Measurements from ENCODE around the gene HDHD3.

HDHD3 gene

DNA sequence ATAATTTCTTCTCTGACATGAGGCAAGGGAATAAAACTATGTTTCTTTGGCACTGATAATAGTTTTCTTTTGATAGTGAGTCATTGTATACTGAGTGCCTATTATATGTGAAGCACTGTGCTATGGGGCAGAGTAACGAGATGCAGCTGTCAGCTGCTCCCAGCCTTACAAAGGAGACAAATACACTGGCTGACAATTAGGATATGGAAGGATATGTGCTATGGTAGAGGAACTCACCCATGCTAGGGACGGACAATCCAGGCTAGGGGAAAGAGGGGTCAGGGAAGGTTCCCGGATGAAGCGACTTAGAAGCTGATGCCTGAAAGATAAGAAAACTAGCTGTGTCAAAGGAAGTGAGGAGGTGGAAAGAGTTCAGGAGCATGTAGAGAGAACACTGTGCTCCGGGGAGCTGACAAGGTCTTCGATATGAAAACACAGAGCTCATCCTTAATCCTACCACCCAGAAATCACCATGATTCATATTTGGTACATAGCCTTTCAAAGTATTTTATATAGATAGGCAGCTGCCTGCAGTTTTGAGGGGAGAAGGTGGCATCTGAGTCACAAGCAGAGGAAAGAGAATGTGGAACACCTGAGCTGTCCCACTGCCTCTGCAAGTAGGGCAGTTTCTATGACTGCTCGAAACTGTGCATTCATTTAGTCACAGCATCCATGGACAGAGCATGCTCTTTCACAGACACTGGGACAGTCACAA lies 15.3 kb downstream of the HDHD3 start:
- DNase-seq = no peak

DNA sequence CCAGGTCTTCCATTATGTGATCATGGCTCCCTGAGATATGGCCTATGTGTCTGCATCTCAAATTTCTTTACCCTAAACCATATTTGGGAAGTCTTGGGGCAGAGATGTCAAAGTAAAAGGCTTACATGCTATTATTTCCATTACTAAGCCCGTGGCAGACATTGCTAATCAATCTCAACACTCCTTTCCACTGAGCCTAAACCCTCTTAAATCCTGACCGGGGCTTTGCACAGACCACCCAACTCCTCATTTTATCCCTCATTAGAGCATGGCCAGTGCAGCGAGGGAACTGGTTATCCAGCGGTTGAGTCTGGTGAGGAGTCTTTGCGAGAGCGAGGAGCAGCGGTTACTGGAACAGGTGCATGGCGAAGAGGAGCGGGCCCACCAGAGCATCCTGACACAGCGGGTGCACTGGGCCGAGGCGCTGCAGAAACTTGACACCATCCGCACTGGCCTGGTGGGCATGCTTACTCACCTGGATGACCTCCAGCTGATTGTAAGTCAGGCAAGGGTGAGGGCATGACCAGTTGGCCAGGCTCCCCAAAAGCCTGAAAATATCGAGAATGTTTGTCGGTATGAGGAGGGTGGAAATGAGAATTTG lies 16.4 kb downstream of the HDHD3 start:
- DNase-seq = no peak

- DNase-seq = no peak
Measured at GRCh38 chr9:113359385-113359784, 17.4 kb downstream of the HDHD3 start.

GRCh38 chr9:113356686-113357292 lies 20.0 kb downstream of the HDHD3 start:
- DNase-seq = no peak

- DNase-seq = no peak
Measured at GRCh38 chr9:113355040-113355596, 21.7 kb downstream of the HDHD3 start.

DNA sequence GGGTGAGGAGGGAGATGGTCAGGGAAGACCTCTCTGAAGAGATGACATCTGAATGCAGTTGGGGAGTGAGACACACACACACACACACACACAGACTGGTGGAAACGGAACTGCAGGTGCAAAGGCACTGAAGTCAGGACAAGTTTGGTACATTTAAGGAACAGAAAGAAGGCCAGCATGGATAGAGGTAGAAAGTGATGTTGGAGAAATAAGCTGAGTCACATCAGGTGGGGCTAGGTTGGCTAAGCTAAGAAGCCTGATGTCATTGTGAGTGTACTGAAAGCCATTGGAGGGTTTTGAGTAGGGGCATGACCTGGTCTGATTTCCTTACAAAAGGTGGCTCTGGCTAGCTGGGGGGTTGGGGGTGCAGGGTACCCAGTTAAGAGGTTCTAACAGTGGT lies 24.4 kb downstream of the HDHD3 start:
- no peak for DNase-seq

- no peak for DNase-seq
Measured at GRCh38 chr9:113352006-113352405, 24.8 kb downstream of the HDHD3 start.

DNA sequence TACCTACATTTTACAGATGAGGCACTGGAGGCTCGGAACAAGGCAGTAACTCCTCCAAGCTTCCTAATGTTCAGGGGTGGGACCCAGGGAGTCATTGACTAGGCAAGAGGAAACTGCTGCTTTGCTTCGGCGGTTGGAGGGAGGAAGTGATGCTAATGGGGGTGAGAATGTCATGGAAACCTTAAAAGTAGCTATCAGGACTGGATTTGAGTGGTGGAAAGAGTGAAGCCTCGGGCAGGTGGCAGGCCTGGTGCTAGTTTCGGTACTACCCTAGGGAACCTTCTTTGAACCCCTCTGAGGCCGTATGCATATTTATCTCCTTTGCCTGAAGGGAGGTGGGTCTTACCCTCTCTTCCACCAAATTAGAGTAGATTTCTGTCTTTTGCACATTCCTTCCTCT lies 25.8 kb downstream of the HDHD3 start:
- DNase-seq = no peak

DNA sequence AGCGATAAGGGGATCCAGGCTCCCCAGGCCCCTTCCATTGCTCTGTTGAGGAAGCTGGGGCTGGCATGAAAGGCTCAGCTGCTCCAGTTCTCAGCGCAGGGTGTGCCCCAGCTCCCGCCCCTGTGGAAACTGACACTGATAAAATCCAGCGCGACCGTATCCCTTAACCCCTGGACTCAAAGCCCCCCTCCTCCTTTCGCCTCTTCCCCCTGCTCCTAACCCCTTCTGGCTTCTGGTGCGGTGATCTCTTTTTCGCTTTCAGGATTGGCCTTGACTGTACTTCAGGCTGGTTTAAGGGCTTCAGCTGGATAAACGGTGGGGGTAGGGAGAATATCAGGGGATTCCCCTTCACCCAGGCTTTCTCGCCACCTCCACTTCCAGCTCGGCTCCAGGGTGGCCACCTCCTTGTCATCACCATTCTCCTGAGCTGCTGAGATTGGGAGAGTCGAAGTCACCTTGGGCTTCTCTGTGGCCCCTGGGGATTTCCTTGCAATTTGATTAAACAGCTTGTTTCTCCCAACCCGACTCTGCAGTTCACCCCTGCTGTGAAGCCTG lies 26.6 kb downstream of the HDHD3 start:
- no peak for DNase-seq

DNA sequence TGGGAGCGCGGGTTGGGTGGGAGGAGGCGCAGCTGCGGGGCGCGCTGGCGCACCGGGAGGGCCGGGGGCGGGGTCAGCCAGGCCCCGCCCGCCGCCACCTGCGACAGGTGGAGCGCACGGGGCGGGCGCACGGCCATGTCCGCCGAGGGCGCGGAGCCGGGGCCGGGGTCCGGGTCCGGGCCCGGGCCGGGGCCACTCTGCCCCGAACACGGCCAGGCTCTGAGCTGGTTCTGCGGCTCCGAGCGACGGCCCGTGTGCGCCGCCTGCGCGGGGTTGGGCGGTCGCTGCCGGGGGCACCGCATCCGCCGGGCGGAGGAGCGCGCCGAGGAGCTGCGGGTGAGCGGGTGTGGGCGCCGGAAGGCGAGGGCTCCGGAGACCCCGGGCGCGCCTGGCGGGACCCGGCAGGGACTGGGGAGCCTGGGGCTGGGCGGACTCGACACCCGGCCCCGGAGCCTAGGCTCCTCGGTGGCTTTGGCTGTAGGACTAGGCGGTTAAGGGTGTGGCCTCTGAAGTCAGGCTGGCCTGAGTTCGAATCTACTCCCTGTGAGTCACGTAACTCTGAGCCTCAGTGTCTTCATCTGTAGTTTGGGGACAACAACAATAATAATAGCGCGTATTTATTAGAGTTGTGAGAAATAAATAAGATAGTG lies 27.2 kb downstream of the HDHD3 start, which contains the start of gene BSPRY:
Gene BSPRY, plus strand, starts transcription at position 97 of the 650 bp plus-strand sequence. Its CDS starts 39 bp downstream, at position 136.
- no peak for DNase-seq

GRCh38 chr9:113349066-113349444 lies 27.7 kb downstream of the HDHD3 start:
- DNase-seq = no peak

- DNase-seq = no peak
Measured at GRCh38 chr9:113348437-113348836, 28.3 kb downstream of the HDHD3 start.

DNA sequence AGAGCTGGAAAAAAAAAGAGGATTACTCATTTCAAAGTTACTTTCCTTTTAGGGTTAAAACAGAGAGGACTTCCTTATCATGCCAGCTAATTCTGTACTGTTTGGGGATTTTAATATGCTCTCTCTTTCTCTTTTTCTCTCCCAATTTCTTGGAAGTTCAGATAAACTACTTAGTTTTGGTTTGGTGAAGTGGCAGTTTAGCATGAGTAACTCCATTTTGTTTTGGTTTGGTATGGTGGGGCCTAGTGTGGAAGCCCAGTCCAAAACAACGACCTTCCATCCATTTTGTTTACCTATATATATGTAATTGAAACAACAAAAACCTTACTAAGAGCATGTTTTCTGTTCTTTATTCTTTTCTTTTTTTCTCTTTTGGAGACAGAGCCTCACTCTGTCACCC lies 31.1 kb downstream of the HDHD3 start:
- no peak for DNase-seq

- DNase-seq = no peak
Measured at GRCh38 chr9:113345190-113345589, 31.6 kb downstream of the HDHD3 start.

- DNase-seq = peak; percentile 94
Measured at GRCh38 chr9:113343732-113344231, 33.0 kb downstream of the HDHD3 start.

GRCh38 chr9:113341712-113342410 lies 34.9 kb downstream of the HDHD3 start:
- DNase-seq = no peak

DNA sequence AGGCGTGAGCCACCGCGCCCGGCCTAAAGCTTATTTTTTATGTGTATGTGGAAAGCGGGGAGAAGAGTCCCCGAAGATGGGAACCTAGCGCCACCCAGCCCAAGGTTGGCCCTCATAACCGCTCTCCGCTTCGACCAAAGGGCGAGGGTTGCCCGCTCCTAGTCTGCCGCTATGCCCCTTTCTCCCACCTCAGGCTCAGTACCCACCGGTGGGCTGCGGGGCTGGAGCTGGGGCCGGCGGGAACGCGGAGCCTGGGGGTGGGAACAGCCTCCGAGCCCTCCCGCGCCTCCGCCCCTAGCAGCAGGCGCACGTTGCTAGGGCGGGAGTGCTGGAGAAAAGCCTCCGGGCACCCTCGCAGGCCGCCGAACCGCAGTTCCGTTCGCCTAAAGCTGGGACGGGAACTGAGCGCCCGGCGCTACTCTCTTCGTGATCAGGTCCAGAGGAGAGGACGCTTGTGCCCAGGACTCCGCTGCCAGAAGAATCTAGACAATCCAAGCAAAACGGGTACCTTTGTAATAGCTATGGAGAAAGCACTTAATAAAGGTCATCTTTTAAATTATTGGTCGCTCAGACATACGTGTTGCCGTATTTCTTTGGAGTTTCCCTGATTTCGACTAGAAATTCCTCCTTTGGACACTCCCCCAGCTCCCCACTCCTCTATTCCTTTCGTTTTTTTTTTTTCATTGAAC lies 36.6 kb downstream of the HDHD3 start, which contains the start of gene WDR31:
Gene WDR31, minus strand, starts transcription at position 265 of the 689 bp plus-strand sequence. CDS start 8,253 bp downstream, outside the sequence.
- peak; percentile 83 for DNase-seq

DNA sequence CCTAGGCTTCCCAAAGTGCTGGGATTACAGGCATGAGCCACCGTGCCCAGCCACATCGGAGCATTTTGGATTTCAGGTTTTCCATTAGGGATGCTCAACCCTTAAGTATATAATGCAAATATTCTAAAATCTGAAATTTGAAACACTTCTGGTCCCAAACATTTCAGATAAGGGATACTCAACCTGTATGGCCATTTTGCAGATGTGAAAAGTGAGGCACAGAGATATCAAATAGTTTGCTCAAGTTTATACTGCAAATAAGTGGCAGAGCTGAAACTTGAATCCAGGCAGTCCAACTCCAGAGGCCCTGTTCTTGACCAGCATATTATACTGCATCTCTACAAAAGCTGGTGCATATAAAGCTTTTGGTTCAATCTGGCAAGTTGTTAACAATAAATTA lies 39.1 kb downstream of the HDHD3 start:
- DNase-seq = no peak

- no peak for DNase-seq
Measured at GRCh38 chr9:113331780-113332179, 45.0 kb downstream of the HDHD3 start.

DNA sequence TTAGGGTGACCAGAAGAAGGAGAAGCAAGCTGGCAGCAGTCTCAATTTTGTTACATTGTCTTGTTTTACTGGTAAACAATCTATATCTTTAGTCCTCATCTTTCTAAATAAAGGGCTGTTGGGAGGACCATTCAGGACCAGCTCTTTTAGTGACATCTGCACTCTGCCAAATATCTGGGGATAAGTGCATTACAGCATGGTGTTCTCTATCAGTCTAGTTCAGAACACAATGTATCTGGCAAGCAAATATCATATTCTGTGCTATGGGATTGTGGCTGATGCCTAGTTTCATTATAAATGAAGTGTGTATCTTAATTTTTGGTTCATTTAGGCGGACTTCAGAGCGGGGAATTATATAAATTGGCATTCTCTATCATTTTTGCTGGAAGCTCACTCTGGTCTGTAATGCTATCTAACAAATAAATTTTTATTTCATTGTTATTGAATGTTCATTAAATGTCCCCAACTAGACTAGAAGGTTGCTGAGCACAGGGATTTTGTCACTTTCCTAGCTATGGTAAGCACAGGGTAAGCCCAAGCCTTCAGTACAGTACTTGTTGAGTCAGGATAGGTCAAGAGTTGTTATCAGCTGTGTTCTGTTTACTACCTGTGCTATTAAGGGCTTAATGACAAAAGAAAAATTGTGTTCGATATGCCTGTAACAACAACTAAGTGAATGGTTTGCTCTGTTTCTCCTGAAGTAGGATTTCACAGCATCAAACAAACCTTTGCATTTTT lies 48.6 kb downstream of the HDHD3 start:
- DNase-seq = no peak

GRCh38 chr9:113326230-113326629 lies 50.6 kb downstream of the HDHD3 start:
- no peak for DNase-seq

Data from COR-L47 (cell line).